GM12872 (cell line): Measurements from ENCODE around the gene ATP1B3.

ENCODE experiments used
- TF ChIP-seq, protein P1 (sequence below): IDR thresholded peaks from 3 replicates; pipeline ENCODE4 v1.5.1; 2011; ENCODE audit warnings: low read depth, mild to moderate bottlenecking, low read length, moderate library complexity; ENCODE audit not compliant: insufficient read depth

ATP1B3 gene

GRCh38 chr3:141895731-141896130 is 19.3 kb downstream of the ATP1B3 start:
- TF ChIP-seq, protein P1, sequence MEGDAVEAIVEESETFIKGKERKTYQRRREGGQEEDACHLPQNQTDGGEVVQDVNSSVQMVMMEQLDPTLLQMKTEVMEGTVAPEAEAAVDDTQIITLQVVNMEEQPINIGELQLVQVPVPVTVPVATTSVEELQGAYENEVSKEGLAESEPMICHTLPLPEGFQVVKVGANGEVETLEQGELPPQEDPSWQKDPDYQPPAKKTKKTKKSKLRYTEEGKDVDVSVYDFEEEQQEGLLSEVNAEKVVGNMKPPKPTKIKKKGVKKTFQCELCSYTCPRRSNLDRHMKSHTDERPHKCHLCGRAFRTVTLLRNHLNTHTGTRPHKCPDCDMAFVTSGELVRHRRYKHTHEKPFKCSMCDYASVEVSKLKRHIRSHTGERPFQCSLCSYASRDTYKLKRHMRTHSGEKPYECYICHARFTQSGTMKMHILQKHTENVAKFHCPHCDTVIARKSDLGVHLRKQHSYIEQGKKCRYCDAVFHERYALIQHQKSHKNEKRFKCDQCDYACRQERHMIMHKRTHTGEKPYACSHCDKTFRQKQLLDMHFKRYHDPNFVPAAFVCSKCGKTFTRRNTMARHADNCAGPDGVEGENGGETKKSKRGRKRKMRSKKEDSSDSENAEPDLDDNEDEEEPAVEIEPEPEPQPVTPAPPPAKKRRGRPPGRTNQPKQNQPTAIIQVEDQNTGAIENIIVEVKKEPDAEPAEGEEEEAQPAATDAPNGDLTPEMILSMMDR = no peak

DNA sequence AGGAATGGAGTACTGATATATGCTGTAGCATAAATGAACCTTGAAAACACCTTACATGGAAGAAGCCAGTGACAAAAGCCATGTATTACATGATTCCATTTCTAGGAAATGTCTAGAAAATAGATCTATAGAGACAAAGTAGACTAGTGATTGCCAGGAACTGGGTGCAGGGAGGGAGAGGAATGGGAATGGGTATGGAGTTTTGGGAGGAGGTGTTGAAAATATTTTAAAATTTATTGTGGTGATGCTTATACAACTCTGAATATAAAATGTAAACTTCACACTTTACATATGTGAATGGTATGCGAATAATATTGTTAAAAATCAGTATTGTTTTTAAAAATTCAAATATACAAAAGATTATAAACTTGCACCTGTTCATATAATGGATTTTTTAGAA is 22.5 kb downstream of the ATP1B3 start:
- TF ChIP-seq, protein P1 = no peak

DNA sequence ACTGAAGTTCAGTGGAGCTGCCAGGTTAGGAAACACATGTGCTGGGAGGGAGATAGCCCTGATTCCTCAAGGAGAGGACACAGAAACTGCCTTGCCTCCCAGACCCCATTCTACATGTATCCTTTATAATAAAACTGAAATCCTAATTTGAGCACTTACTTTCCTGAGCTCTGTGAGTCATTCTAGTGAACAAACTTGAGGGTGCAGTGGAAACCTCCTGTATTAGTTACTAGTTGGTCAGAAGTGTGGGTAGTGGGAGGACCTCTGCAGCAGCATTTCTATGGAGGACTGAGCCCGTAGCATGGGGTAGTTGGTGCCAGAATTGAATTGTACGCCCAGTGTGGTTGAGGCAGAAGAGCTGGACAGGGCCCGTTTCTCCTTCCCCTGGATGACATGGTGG is 23.9 kb downstream of the ATP1B3 start:
- TF ChIP-seq, protein P1 = no peak

GRCh38 chr3:141901914-141902313 is 25.5 kb downstream of the ATP1B3 start:
- TF ChIP-seq, protein P1 = no peak

DNA sequence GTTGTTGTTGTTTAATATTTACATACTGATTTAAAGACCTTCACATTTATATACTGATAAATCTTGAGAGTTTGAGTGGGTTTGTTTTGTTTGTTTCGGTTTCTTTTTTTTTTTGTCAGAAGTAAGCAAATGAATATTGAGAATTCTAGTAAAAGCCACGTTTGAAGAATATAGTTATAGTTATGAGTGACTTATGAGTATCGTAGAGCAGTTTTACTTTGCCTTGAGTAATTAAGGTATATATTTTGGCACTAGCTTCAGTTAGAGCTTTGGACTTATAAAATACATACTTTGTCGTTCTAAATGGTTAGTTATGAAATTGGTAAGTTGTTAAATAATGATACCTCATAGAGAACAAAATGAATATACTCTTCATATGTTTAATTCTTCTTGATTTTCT is 27.8 kb downstream of the ATP1B3 start:
- TF ChIP-seq, protein P1 = no peak

DNA sequence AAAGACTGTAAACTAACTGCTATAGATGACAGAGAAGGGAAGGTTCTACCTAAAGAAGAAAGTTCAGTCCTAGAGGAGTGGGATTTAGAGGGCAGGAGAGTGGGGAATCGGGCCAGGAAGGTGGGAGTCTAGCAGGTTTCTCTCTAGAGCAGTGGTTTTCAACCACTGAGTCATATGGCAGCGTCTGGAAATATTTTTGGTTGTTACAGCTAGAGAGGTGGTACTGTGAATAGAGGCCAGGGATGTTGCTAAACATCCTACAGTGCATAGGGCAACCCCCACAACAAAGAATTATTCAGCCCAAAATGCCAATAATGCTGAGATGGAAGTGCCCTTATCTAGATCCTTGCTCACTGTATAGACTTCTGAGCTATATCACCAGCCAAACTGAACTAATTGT is 28.7 kb downstream of the ATP1B3 start:
- TF ChIP-seq, protein P1 = no peak

DNA sequence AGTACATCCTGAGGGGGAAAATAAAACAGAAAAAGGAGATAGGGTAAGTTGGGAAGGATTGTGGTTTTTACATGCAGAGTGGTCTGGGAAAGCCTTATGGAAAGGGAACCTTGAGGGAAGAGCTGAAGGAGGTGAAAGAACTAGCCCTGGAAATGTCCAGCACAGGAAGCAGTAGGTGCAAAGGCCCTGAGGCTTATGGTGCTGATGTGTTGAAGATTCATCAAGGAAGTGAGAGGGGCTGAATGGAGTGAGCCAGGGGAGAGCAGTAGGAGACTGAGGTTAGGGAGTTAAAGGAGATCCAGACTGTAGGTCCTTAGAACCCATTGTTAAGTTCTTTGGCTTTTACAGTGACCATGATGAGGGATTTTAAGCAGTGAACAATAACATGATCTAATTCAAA is 33.0 kb downstream of the ATP1B3 start:
- TF ChIP-seq, protein P1 = no peak
